ENCODE measurements around the gene MYO7B. TPM values are rescaled to one million over a fixed set of nuclear protein-coding genes. Genes with fewer than 3 reads are reported as not detected.

MYO7B gene
- total and polyA plus RNA-seq, 2 experiments from 2014 or later = 17.6 to 20.1 TPM

- Histone ChIP-seq H3K9me3 (ENCODE audit: low read depth) (no peaks in the 10 kb centered on the region), H3K79me2 (no peaks in the 10 kb centered on the region), H3K4me2 (no peak overlapping the region), H3K4me1 (ENCODE audit: insufficient read depth) (no peaks in the 10 kb centered on the region), H3K27me3 (no peaks in the 10 kb centered on the region), H3K36me3 (replicated peaks; ENCODE audit: insufficient read depth, low read depth) (no peaks in the 10 kb centered on the region), H3K9me2 (replicated peaks; ENCODE audit: insufficient read depth) (no peaks in the 10 kb centered on the region), H4K20me1 (ENCODE audit: insufficient read depth, poor library complexity, severe bottlenecking) (no peaks in the 10 kb centered on the region), H3K27ac (no peak overlapping the region), H3K4me3 (no peak overlapping the region), H2AFZ (no peak overlapping the region)
- no peak for DNase-seq (ENCODE audit: low spot score)
- 91% methylated on average over 9 of the region's 9 CpGs for WGBS (ENCODE audit: low lambda C conversion rate, missing lambda C conversion rate)
- no peak for TF ChIP-seq EZH2 (IDR thresholded peaks at IDR 0.05; ENCODE audit: borderline replicate concordance)
- no peak for TF ChIP-seq CTCF (IDR thresholded peaks at IDR 0.05; ENCODE audit: poor library complexity)
- no peak for TF ChIP-seq EZH2phosphoT487 (IDR thresholded peaks at IDR 0.05; ENCODE audit: low read depth, severe bottlenecking, unreplicated experiment)
These were observed 94.2 kb downstream of the MYO7B start for GRCh38 chr2:127629637-127630036.

DNA sequence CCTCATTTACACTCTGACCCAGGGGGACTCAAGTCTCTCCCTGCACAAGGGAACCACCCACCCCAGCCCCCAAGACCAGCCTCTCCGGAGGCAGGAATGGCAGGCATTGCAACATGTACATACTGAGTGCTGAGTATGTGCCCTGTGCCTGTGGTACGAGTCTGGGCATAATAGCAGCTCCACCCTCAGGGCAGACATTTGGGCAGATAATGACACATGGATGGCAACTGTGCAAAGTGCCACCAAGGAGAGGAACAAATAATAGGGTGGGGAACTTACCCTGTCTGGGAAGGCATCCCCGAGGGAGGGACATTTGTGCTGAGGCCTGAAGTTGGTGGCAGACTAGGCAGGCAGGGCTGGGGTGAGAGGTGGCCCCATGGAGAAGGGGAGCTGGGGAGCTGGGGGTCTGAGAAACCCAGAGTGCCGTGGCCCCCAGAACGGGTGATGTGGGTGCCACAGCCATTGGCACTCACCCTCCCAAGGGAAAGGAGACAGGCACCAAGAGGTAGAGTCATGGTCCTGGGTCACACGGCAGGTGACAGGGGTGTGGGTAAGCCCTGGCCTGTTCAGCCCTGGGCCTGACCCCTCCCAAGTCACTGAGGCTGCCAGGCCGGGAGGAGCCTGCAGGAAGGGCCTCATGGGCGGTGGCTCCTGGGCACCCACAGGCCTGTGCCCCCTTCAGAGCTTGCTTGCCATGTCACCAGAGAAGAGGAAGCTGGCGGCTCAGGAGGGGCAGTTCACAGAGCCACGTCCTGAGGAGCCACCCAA, 94.8 kb downstream of the MYO7B start:
- no peaks in the 10 kb centered on the region for H3K9me3 ChIP-seq (ENCODE audit: low read depth)
- no peak for DNase-seq (ENCODE audit: low spot score)
- H2AFZ ChIP-seq = no peak overlapping the region
- H3K27me3 ChIP-seq = no peaks in the 10 kb centered on the region
- no peaks in the 10 kb centered on the region for H3K79me2 ChIP-seq
- H3K9me2 ChIP-seq (replicated peaks; ENCODE audit: insufficient read depth) = no peaks in the 10 kb centered on the region
- WGBS (ENCODE audit: low lambda C conversion rate, missing lambda C conversion rate) = 85% methylated on average over 9 of the region's 10 CpGs
- no peak overlapping the region for H3K4me3 ChIP-seq
- no peak overlapping the region for H3K27ac ChIP-seq
- no peaks in the 10 kb centered on the region for H3K36me3 ChIP-seq (replicated peaks; ENCODE audit: insufficient read depth, low read depth)
- TF ChIP-seq CTCF (IDR thresholded peaks at IDR 0.05; ENCODE audit: poor library complexity) = no peak
- no peak for TF ChIP-seq EZH2 (IDR thresholded peaks at IDR 0.05; ENCODE audit: borderline replicate concordance)
- H3K4me1 ChIP-seq (ENCODE audit: insufficient read depth) = no peaks in the 10 kb centered on the region
- no peak overlapping the region for H3K4me2 ChIP-seq
- H4K20me1 ChIP-seq (ENCODE audit: insufficient read depth, poor library complexity, severe bottlenecking) = no peaks in the 10 kb centered on the region

DNA sequence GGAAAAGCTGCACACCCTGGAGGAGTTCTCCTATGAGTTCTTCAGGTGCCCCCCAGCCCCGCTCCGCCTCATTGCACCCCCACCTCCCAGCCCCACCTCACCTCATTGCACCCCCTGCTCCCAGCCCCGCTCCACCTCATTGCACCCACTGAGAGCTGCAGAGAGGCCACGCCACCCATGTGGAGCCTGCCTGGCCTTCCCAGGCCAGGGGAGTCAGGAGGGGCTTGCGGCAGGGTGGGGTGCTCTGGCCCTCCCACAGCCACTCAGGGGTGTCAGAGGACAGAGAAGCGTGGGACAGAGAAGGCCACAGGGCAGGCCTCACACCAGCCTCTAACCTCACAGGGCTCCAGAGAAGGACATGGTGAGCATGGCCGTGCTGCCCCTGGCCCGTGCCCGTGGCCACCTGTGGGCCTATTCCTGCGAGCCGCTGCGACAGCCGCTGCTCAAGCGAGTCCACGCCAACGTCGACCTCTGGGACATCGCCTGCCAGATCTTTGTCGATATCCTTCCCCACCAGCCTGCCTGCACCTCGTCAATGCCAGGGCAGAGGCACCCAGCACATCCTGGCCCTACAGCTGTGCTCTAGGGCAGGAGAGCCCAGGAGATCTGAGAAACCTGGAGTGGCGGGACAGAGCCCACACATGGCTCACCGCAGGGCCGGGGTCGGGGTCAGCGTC, 95.5 kb downstream of the MYO7B start:
- H3K36me3 ChIP-seq (replicated peaks; ENCODE audit: insufficient read depth, low read depth) = no peaks in the 10 kb centered on the region
- no peaks in the 10 kb centered on the region for H3K79me2 ChIP-seq
- 94% methylated on average over 23 of the region's 25 CpGs for whole genome bisulfite sequencing (ENCODE audit: low lambda C conversion rate, missing lambda C conversion rate)
- no peaks in the 10 kb centered on the region for H4K20me1 ChIP-seq (ENCODE audit: insufficient read depth, poor library complexity, severe bottlenecking)
- no peak overlapping the region for H3K4me2 ChIP-seq
- H3K27me3 ChIP-seq = no peaks in the 10 kb centered on the region
- DNase-seq (ENCODE audit: low spot score) = no peak
- TF ChIP-seq CTCF (IDR thresholded peaks at IDR 0.05; ENCODE audit: poor library complexity) = no peak
- no peak for TF ChIP-seq EZH2phosphoT487 (IDR thresholded peaks at IDR 0.05; ENCODE audit: low read depth, severe bottlenecking, unreplicated experiment)
- TF ChIP-seq EZH2 (IDR thresholded peaks at IDR 0.05; ENCODE audit: borderline replicate concordance) = no peak
- H3K27ac ChIP-seq = no peak overlapping the region
- no peaks in the 10 kb centered on the region for H3K4me1 ChIP-seq (ENCODE audit: insufficient read depth)
- H3K9me3 ChIP-seq (ENCODE audit: low read depth) = no peaks in the 10 kb centered on the region
- no peak overlapping the region for H2AFZ ChIP-seq
- no peak overlapping the region for H3K4me3 ChIP-seq
- no peaks in the 10 kb centered on the region for H3K9me2 ChIP-seq (replicated peaks; ENCODE audit: insufficient read depth)

Data from hepatocyte (in vitro differentiated cells).